Astrocyte of the spinal cord (primary cell): Measurements from ENCODE around the gene SAMD7.

Source experiments
- DNase-seq: peaks from one replicate; pipeline ENCODE4 v3.0.0; 2011; ENCODE audit warnings: low read depth, low spot score
- H3K4me3 ChIP-seq: 2 replicates; pipeline ENCODE4 v1.5.1; 2011; ENCODE audit warnings: low read depth, mild to moderate bottlenecking, low read length, moderate library complexity
- in situ Hi-C: cut with HindIII; loops from 2 replicates; pipeline ENCODE4 v1.10.0; 2017; ENCODE audit warnings: low sequenced_read_pairs
- TF ChIP-seq, protein P1 (sequence below): IDR thresholded peaks from 2 replicates; pipeline ENCODE4 v1.5.1; 2012; ENCODE audit warnings: low read depth, mild to moderate bottlenecking, low read length, inconsistent platforms

Gene SAMD7

DNA sequence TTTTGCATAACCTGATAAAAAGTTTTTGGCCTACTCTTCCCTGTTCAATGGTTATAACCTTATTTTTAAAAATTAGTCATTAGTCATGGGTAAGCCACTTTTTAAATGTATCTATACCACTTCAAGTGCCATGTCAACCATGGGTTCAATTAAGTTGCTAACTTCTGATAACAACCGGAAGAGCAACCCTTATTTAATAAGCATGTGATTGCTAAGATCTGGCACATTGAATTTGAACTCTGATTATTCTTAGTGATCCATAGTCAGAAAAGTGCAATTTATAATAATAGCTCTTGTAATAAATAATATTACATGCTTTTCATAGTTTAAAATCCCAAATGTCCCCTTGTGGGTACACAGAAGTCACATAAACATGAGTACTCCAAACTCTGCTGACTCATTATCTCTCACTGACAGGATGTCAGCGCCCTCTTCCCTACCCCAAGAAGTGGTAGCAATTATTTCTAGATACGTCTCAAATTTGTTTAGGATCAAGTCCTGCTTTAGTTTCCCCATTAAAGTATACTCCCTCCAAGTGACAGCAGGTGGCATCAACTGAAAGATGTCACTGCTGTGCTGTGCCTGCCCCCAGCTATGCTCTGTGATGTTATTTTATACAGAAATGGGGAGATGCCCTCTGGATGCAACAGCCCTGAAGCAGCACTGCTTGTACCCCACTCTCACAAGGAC is 18.6 kb downstream of the SAMD7 start:
- TF ChIP-seq, protein P1, sequence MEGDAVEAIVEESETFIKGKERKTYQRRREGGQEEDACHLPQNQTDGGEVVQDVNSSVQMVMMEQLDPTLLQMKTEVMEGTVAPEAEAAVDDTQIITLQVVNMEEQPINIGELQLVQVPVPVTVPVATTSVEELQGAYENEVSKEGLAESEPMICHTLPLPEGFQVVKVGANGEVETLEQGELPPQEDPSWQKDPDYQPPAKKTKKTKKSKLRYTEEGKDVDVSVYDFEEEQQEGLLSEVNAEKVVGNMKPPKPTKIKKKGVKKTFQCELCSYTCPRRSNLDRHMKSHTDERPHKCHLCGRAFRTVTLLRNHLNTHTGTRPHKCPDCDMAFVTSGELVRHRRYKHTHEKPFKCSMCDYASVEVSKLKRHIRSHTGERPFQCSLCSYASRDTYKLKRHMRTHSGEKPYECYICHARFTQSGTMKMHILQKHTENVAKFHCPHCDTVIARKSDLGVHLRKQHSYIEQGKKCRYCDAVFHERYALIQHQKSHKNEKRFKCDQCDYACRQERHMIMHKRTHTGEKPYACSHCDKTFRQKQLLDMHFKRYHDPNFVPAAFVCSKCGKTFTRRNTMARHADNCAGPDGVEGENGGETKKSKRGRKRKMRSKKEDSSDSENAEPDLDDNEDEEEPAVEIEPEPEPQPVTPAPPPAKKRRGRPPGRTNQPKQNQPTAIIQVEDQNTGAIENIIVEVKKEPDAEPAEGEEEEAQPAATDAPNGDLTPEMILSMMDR = no peak
- H3K4me3 ChIP-seq = no peak overlapping the region
- in situ Hi-C loops = no loop called here
- DNase-seq = no peak

DNA sequence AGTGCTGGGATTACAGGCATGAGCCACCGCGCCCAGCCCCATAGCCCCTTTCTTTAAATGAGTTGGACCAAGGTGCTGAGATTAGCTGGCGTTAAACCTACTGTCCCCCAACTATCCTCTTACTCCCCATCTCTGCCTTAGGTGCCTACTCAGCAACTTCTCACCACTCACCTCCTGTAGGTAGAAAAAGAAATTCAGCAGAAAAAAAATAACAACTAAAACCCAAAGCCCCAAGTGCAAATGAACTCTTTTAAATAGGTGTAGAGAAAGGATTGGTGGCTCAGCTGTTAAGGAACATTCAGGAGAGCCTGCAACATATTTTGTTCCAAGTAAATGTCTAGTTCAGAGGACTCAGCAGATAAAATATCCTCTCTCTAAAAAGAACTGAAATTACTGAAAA is 19.5 kb downstream of the SAMD7 start:
- no peak overlapping the region for H3K4me3 ChIP-seq
- in situ Hi-C loops = no loop called here
- DNase-seq = no peak
- TF ChIP-seq, protein P1 = no peak

DNA sequence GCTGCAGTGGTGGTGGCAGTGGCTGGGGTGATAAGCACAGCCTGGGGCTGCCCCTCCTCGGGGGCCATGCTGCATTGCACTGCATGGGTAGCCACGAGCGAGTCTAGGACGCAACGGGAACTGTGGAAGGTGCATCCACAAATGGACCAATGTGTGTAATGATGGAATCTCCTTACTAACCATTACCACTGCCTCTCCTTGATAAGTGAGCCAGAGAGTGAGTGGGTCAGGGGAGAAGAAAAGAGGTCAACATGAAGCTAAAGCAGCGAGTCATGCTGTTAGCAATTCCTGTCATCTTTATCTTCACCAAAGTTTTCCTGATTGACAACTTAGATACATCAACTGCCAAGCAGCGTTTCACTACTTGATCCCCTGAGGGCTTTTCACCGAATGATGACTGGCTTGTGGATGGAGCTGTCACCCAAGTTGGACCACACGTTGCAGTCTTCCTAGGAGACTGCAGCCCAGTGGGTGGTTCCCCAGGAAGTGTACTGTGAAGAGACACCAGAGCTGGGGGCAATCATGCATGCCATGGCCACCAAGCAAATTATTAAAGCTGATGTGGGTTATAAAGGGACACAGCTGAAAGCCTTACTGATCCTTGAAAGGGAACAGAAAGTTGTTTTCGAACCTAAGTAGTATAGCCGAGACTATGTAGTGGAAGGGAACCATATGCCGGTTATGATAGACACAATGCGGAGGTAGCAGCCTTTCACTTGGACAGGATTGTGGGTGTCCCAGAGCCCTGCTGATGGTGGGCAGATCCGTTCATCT is 20.6 kb downstream of the SAMD7 start:
- no peak overlapping the region for H3K4me3 ChIP-seq
- no peak for DNase-seq
- in situ Hi-C loops = no loop called here
- TF ChIP-seq, protein P1 = no peak

DNA sequence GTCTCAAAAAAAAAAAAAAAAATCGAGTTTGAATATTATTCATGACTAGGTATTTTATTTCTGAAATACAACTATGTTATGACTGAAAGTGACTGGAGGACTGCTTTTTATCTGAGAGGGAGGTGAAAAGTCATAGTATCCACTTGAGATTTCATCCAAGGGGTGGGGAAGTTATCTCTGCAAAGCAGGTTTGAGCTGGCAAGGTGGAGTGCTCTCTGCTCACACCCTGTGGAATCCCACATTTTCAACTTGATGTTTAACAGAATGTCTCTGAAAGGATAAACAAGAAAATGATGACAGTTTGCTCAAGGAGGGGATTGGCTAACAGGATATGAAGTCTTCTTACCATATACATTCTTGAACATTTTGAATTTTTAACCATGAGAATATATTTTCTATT is 27.9 kb downstream of the SAMD7 start:
- no peak for DNase-seq
- H3K4me3 ChIP-seq = no peak overlapping the region
- in situ Hi-C loops = no loop called here
- TF ChIP-seq, protein P1 = no peak

DNA sequence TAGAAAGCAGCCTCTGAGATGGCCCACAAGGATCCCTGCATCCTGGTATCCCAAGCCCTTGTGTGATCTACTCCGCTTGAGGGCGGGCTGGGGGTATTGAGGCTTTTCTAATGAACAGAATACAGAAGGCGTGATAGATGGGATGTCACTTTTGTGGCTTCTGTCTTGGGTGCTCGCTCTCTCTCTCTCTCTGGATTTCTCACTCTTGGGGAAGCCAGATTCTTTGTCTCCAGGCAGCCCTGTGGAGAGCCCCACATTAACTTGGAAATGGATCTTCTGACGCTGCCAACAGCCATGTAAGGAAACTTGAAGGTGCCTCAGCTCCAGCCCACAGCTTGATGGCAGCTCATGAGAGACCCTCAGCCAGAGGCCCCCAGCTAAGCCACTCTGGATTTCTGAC is 28.4 kb downstream of the SAMD7 start:
- TF ChIP-seq, protein P1 = no peak
- in situ Hi-C loops = no loop called here
- H3K4me3 ChIP-seq = no peak overlapping the region
- DNase-seq = no peak

DNA sequence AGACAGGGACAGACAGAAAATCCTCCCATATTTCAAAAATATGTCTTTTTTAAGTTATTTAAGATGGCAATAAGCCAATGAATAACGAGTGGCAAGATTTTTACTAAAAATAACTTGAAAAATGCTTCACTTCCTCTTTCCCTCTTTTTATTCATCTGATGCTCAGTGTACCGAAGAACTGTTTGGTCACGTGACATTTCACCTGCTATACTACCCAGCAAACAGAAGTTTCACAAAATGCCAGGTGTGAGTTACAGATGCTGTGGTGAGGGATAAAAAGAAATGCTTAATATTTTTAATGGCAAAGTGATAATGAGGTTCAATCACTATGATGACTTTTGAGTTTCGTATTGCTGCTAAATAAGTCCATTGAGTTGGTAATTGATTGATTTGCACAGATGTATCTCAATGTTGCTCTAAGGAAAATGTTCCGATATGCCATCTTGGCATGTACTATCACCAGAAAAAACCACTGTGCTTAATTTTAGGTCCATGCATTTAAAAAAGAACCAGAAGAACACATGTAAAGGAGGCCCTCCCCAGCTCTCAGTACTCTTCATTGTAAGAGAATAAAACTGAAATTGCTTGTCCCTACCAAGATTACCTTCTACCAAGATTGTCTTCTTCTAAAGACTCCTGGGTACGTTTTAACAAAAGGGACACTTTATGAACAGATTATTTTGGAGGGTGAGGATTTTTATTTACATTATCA is 29.3 kb downstream of the SAMD7 start:
- in situ Hi-C loops = no loop called here
- no peak for DNase-seq

More for the DNA sequence above, 29.3 kb downstream of the SAMD7 start:
- H3K4me3 ChIP-seq = no peak overlapping the region
- TF ChIP-seq, protein P1 = no peak
